ENCODE data around the gene RPUSD4.

The RPUSD4 gene

DNA sequence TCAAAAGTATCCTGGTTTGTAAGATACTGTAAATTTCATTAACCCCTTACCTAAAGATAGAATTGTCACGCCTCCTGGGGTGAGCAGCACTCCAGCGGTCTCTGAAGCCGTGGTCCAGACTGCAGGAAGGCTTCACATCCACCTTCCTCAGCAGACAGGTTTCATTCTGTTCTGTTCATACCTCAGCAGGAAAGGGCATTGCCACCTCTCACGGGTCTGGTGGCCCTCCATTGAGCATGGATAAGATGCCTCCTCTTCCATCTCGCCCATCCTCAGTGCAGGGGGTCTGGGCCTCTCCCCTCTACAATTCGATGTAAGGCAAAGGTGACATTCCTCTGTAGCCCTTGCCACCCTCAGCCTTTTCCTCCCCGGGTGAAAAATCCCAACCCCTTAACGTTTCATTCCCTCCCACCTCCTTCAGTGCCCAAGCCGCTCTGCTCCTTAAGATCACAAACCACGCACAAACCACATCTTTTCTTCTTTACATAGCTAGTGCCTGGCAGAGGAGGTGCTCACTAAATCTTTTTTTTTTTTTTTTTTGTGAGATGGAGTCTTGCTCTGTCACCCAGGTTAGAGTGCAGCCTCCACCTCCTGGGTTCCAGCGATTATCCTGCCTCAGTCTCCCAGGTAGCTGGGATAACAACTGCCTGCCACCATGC is 28.5 kb downstream of the RPUSD4 start:
- DNase-seq, result no peak

DNA sequence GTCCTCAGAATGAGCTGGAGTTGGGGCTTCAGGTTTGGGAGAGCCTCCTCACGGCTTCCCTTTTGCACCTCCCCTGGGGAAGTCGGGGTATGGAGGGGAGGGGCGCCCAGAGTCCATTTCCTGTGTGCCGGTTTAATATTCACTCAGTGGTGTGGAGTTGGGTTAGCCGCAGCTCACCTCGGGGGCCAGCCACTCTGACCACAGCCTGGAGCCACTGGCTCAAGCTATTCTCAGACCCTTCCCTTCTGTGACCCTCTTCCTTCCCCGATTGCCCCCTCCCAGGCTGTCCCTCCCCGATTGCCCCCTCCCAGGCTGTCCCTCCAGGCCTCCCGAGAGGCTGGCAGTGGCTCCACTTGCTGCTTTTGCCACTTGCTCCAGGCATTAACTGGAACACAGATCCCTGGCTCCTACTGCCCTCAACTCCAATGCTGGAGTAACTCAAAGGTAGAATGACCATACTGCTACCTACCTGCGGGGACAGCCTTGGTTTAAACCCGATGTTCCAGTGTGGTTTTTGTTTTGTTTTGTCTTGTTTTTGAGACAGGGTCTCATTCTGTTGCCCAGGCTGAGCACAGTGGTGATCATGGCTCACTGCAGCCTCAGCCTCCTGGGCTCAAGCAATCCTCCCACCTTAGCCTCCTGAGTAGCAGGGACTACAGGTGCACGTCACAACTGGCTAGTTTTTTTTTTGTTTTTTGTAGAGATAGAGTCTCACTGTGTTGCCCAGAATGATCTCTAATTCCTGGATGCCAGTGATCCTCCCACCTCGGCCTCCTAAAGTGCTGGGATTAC is 29.3 kb downstream of the RPUSD4 start:
- no peak for DNase-seq

DNA sequence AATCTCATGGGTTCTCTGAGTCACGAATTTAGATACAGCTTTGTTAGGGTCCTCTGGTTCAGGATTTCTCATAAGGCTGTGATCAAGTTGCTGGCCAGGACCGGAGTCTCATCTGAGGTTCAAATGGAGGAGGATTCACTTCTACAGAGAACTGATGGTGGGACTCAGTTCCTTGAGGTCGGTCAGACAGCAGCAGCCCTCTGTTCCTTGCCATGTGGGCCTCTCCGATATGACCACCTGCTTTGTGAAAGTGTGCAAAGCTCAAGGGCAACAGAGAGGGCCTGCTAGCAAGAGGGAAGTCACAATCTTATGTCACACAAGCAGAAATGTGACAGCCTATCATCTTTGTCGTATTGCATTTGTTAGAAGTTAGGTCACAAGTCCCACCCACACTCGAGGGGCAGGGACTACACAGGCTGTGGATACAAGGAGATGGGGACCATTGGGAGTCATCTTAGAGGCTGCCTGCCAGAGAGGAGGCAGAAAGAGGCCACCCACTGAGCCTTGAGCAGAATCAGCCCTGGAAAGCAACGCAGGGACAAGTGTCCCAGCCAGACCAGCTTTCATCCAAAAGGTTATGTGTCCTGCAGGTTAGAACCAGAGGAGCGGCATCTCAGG is 34.5 kb downstream of the RPUSD4 start:
- DNase-seq, result no peak

DNA sequence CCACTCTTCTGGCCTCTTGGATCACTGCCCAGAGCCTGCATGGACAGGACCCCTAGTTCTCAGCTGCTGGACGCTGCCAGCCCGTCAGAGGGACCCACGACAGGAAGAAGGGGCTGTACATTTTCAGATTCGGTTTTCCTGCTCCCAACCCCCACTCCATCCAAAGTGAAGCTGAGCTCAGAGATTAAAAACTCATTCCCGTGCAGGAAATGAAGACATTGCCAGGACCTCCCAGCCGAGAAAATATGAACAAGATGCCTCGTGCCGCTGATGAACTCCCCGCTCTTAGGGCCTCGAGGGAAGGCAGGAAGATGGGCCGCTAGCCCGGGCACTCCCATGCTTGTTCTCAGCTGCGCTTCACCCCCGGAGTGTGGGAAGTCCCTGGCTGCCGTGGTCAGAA is 36.1 kb downstream of the RPUSD4 start:
- DNase-seq, result no peak

DNA sequence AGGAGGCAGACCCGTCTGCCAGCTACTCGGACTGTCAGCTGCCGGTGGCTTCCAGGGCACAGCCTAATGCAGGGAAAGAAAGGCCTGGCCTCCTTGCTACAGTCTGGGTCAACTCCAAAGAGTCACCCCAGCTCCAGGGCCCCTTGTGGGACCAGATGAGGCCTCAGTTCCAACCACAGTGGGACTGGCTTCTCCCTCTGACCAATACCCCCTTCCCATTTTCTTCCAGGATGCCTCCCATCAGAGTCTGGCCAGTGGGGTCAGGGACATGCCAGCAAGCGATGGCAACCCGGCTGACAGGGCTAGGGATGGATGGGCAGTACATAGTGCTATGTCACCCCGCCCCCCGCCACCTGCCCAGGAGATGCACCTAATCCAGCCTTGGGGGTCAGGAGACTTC is 36.6 kb downstream of the RPUSD4 start:
- DNase-seq, result no peak

DNA sequence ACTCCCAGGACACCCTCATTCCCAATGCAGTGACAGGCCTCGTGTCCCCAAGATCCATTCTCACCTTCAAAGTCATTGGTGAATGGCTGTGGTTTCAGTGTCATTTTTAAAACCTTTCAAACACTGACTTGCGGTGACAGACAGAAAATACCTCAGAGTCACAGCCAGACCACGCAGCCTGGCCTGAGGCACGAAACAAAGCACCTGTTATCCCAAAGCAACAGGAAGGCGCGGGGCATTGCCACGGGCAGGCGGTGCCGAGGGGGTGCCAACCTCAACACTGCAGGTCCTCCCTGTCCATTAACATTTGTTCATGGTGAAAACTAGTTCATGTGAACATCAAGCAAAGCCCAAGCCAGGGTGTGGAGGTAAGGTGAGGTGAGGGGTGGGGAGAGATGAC is 38.2 kb downstream of the RPUSD4 start:
- no peak for DNase-seq

DNA sequence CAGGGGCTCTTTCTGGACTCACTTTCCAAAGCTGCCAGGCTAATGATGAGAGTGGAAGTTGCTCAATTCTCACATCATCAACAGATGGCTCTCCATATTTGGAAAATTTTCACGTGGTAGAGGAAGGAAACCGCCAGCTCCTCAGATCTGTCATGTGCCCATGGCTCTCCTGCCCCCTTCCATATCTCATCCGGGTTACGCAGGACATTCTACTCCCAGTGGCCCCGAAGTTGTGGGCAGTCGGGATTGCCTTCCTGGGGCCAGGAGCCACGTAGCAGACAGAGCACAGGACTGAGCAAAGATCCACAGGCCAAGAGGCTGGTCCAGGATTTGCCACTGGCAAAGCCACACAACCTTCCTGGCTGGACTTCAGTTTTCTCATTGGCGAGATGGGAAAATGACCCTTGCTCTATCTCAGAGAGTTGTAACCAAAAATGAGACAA is 38.8 kb downstream of the RPUSD4 start:
- DNase-seq, result peak in 1 of 58 donors; percentile 3

DNA sequence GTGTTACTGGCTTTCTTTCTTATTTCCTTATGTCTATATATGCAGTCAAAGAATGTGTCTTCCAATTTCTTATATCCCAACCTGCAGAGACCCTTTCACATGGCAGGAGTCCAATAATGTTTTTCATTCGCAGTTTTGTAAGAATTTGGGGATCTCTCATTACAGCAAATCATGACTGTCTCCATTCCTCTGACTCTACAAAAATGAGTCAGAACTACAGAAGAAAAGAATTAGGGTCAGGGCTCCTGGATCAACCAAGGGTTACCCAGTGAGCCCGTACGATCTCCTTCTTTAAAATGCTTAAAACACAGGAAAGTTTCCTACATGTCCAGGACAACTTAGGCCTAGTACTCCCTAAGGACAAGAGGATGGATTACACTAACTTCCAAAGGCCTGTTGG is 42.2 kb downstream of the RPUSD4 start:
- no peak for DNase-seq

DNA sequence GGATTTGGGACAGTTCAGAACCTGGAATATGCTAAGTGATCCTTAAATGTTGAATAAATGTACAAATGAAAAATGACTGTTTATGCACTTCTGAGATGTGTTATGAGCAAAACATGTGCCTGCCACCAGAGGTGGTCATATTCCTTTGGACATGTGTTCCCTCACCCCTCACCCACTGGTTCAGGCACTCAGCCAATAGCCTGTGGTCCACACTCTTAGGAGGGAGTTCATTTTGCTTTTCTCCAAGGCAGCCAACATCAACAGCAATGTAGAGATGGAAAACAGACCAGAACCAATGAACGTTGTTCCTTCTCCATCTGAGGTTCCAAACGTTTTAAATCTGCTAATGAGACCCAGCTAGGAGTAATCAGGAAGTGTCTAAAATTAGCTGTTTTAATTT is 44.0 kb downstream of the RPUSD4 start:
- DNase-seq, result no peak

DNA sequence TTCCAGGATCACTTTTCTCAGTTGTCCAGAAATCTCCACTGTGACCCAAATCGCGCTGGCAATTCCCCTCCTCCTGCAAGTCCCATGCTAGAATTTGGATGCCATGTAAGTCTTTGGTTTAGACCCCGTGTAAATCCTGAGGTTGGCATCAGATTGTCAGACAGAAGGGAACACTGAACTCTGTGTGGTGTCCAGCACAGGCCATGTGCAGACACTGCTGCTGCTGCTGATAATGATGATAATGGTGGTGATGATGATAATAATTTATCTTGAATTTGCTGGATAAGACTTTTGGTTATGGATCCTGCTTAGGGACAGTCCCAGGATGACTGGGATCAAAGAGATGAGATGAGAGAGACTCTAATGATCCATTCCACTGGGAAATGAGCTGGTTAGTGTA is 45.0 kb downstream of the RPUSD4 start:
- no peak for DNase-seq

DNA sequence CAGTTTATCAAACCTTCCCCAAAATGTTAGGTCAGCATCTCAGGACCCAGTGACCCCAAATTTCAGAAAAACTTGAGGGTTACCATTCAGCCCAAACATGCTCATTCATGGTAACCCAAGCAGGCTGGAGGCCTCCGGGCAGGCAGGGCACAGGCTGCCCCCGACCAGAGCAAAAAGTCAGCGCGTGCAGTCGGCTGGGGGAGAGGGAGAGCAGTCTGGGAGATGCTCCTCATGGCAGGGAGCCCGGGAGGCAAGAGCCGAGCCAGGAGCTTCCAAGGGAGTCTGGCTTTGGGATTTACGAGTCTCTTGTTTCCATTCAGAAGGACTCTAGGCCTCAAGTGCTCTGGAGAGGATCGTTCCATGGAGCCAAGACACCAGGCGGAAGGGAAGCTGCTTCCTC is 45.7 kb downstream of the RPUSD4 start:
- DNase-seq, result no peak

DNA sequence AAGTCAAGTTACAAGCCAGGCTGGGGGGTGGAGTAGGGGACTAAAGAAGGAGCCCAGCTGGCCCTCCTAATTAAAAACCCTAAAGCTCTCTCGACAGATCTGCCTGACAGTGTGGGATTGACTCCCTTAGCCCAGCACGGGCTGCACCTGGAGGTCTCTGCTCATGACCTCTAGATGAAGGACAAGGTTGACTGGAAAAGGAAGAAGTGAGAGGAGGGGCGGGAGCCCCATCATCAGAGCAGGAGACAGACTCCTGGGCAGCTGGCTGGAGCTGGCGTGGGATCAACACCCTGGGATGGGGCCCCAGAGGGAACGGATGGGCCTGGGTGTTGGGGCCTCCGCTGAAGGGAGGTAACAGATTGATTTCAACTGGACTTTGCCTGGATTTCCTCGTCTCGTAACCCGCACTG is 46.1 kb downstream of the RPUSD4 start:
- DNase-seq, result no peak

DNA sequence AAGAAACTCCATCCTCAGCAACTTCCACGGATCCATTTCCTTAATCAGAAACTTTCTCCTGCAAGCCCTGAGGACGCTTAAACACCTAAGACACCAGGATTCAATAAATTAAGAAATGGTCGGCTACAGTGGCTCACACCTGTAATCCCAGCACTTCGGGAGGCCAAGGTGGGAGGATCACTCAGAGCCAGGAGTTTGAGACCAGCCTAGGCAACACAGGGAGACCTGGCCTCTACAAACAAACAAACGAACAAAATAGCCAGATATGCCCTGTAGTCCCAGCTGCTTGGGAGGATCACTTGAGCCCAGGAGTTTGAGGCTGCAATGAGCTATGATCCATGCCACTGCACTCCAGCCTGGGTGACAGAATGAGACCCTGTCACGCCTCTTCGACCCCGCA is 46.7 kb downstream of the RPUSD4 start:
- no peak for DNase-seq

DNA sequence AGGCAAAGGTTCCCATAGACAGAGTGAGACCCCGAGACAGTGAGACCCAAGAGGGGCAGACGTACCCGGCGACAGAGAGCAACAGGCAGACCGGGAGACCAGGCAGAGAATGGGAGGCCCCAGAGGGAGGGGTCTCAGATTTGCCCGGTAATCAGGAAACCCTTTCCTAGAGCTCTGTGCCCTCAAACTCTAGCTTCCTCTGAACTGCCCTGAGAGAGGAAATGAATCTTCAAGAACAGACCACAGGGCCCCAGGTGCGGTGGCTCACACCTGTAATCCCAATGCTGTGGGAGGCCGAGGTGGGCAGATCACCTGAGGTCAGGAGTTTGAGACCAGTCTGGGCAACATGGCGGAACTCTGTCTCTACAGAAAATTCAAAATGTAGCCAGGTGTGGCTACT is 47.7 kb downstream of the RPUSD4 start:
- no peak for DNase-seq

DNA sequence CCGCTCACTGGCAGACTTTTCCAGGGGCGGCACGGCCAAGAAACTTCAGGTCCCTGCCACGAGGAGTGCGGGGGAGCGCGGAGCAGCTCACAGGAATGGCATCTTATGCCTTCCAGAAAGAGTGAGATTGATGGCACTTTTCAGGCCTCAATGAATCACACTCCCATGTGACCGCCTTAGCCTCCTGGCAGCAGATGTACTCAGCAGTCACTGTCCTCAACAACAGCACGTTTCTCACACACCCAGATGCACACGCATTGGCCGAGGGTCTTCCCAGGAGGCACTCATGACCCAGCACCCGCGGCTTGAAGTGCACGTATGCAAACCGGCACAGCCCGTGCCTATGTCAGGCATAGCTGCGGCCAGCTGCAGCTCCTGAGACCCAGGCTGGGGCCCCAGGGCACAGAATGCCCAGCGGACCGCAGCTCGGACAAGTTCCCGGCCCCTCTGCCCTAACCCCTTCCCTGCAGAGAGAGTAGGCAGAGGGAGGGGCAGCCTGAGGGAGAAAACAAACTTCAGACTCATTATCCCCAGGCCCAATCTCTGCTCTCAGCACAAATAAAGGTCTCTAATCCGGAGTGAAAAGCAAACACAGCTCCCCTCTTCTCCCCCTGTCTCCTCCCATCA is 48.3 kb downstream of the RPUSD4 start:
- peak in 18 of 58 donors; percentile 3 to 41 (median 17) for DNase-seq

DNA sequence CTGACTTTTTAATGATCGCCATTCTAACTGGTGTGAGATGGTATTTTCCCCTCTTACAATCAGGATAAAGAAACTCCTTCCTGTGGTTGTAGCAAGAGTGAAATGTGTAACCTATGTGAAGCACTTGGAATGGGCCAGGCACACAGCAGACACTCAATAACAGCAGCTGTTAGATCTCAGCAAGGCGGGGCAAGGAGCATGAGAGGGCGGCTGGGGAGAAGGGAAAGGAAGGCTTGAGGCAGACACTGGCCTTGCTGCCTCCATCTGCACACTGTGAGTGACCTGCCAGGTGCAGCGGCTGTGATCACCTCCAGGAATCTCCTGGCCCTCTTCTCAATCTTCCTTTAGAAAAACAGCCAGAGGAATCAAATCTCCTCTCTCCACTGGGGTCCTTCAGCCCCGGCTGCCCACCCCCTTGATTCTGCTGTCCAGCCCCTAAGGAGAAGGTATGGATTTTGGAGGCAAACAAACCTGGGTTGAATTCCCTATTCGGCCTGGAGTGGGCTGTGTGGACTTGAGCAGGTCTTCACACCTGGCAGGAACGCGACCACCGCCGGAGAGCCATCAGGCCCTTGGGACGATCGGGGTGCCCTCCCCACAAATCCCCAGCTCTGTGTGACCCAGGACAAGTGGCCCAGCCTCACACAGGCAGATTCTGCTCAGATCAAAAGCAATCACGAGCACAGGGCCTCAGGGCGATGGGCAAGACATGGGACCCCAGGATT is 49.0 kb downstream of the RPUSD4 start:
- no peak for DNase-seq

DNA sequence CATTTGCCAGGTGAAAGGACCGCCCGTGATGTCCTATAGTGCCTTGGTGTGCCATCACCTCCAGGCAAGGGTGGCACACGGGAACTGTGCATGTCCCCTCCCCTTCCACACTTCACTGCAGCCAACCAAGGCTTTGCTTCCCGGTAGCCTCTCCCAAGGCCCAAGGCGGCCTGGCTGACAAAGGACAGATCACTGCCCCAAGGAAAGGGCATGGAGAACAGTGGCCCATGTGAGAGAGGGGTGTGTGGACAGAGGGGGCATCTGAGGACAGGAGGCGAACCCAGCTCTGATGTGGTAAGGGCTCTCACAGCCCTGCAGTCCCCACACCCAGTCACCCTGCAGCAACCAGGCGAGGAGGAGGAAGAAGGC is 50.4 kb downstream of the RPUSD4 start:
- no peak for DNase-seq

DNA sequence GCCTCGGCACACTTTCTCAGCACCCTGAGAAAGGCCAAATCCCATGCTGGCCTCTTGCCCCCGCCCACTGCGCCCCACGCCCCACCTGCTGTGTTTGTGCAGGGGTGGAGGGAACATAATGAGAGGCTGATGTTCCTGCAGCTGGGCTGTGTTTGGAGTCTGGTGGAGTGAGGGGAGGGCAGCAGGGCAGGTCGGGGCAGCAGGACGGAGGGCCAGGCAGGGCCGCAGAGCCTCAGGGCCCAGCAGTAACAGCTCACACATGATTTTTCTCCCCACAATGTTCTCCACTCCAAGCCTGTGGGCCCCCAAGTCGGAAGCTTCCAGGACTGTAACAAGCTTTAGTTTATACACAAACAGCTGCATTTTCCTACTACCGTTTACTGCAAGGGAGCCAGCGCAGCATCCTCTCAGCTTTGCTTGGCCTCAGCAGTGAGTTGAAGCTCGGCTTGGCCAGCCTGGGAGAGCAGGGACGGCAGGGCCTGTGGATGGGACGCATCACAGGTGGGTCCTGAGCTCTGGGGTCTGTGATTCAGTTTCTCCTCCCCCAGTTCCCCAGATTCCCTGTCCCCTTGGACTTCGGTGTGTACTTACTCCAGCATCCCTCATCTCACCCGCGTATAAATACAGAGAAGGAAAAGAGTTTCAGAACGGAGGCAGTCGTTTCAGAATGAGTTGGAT is 51.0 kb downstream of the RPUSD4 start:
- DNase-seq, result no peak

DNA sequence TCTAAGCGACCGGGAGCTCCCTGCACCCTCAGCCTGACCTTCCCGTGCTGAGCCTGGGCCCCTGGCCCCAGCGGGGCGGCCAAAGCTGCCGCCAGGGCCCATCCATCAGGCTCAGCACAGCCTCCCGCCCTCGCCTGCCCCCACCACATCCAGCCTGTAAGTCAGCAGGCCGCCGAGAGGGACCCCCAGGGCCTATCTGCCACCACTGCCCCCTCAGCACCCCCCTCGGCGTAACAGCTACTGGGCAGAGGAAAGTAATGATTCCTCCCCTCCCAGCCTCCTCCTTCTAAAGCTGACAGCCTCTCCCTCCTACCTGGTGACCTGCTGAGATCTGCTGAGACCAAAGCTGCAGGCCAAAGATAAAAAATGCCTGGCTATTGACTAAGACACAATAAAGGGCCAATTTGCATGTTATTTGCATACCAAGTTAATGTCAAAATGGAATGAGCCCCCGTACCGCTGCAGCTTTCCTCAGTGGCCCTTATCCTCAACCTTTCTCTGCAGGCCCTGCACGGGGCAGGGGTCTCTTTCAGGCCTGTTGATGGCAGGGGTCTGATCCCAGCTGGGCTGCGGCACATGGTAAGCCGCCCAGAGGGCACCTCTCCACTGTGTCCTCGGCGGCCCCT is 51.6 kb downstream of the RPUSD4 start:
- DNase-seq, result no peak

DNA sequence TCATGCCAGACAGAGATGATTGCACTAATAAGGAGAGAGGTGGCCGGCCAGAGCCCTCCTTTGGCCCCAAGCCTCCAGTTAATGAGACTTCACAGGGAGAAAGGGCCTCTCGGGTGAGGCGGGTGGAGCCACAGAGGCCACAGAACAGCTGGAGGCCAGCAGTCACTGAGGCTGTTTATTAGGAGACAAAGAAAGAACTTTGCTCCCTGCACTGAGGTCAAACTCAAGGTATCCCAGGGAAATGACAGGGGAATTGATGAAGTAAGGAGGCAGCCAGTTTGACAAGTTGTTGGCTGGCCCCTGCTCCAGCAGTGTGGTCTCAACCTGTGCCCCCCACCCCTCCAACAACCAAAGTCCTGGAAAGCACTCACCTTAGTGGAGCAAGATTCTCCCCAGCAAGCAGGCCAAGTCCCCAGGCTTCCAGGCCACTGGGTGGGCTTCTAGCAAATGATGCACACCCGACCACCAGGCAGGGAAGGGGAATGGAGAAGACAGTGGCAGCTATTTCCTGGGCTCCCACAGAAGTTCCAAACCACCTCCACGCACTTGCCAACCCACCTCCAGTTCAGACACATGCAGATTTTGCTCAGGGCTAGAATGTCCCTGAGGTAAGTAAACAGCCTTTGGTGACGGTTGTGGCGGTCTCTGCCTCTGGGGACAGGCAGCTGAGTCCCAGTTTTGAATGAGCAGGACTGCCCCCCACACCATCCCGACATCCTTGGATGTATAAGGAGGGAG is 53.2 kb downstream of the RPUSD4 start:
- no peak for DNase-seq
